Fibroblast of lung (primary cell): Measurements from ENCODE around the gene SLC38A6. TPM values are rescaled to one million over a fixed set of nuclear protein-coding genes. Genes with fewer than 3 reads are reported as not detected.

Experiments
- DNase-seq, 2 donors: peaks; one replicate each; pipeline versions ENCODE4 v3.0.0 to v3.0.0-alpha.2; 2010; ENCODE audit warnings: low read depth in 2 of 2
- H2AFZ ChIP-seq: 2 replicates; pipeline ENCODE4 v1.5.1; 2012; ENCODE audit warnings: low read length, control low read depth, inconsistent platforms
- H3K27ac ChIP-seq: 2 replicates; pipeline ENCODE4 v1.5.1; 2011; ENCODE audit warnings: low read length, control low read depth; ENCODE audit not compliant: insufficient read depth
- H3K27me3 ChIP-seq: 2 replicates; pipeline ENCODE4 v1.5.1; 2011; ENCODE audit warnings: mild to moderate bottlenecking, low read length; ENCODE audit not compliant: control insufficient read depth, insufficient read depth
- H3K36me3 ChIP-seq: 2 replicates; pipeline ENCODE4 v1.5.1; 2011; ENCODE audit warnings: low read length; ENCODE audit not compliant: control insufficient read depth, insufficient read depth
- H3K4me1 ChIP-seq: 2 replicates; pipeline ENCODE4 v1.5.1; 2011; ENCODE audit warnings: low read length; ENCODE audit not compliant: control insufficient read depth, insufficient read depth; ENCODE audit errors: extremely low read depth
- H3K4me2 ChIP-seq: 2 replicates; pipeline ENCODE4 v1.5.1; 2011; ENCODE audit warnings: low read length, control low read depth; ENCODE audit not compliant: insufficient read depth; ENCODE audit errors: extremely low read depth
- H3K4me3 ChIP-seq, 4 experiments: fragments of 200-600 bp in 1 of 4; sonication (generic) in 1 of 4; replicated peaks in 1 of 4; 2 replicates each; pipeline ENCODE4 v1.5.1; 2011 to 2016; ENCODE audit warnings: low read length in 4 of 4, low read depth in 3 of 4, mild to moderate bottlenecking in 3 of 4, control low read depth in 2 of 4, inconsistent platforms in 1 of 4, mixed read lengths in 1 of 4; ENCODE audit not compliant: insufficient read depth in 1 of 4; ENCODE audit errors: control extremely low read depth in 1 of 4
- H3K79me2 ChIP-seq: 2 replicates; pipeline ENCODE4 v1.5.1; 2012; ENCODE audit warnings: mild to moderate bottlenecking, low read length, inconsistent platforms; ENCODE audit not compliant: control insufficient read depth, insufficient read depth
- H3K9ac ChIP-seq: 2 replicates; pipeline ENCODE4 v1.5.1; 2011; ENCODE audit warnings: mild to moderate bottlenecking, low read length, control low read depth; ENCODE audit not compliant: insufficient read depth
- H3K9me3 ChIP-seq: 2 replicates; pipeline ENCODE4 v1.5.1; 2012; ENCODE audit warnings: low read depth, low read length; ENCODE audit not compliant: control insufficient read depth, insufficient read depth
- H4K20me1 ChIP-seq: 2 replicates; pipeline ENCODE4 v1.5.1; 2011; ENCODE audit warnings: low read length; ENCODE audit not compliant: control insufficient read depth, insufficient read depth; ENCODE audit errors: extremely low read depth
- CTCF ChIP-seq, 2 donors: IDR thresholded peaks in 1 of 2; conservative IDR thresholded peaks in 1 of 2; 1 replicate in 1 of 2; 2 replicates in 1 of 2; pipeline ENCODE4 v1.5.1; 2011 to 2012; ENCODE audit warnings: low read length in 2 of 2, control low read depth in 1 of 2, inconsistent platforms in 1 of 2, low read depth in 1 of 2, mild to moderate bottlenecking in 1 of 2
- EZH2 ChIP-seq: IDR thresholded peaks from 2 replicates; pipeline ENCODE4 v1.5.1; 2012; ENCODE audit warnings: low read length, control low read depth, mild to moderate bottlenecking; ENCODE audit errors: missing control alignments
- polyA plus RNA-seq, 2 donors: library from polyadenylated mRNA; depleted of rRNA in 1 of 2; stranded (reverse) in 1 of 2; unstranded in 1 of 2; fragments of >200 nt; gene quantifications; 2 replicates each; pipeline ENCODE4 v1.2.1, GENCODE V29; 2011 to 2012; ENCODE audit warnings: missing spikeins in 1 of 2
- total RNA-seq: library from RNA; depleted of rRNA; stranded (reverse); fragments of >200 nt; gene quantifications from 2 replicates; pipeline ENCODE4 v1.2.1, GENCODE V29; 2014

SLC38A6 gene
- total and polyA plus RNA-seq, 2 donors (not counting 1 experiment from before 2014, with no cell fraction given) = 39.8 to 93.3 TPM

- Histone ChIP-seq H3K79me2 (no peaks in the 10 kb centered on the region), H3K4me3 (no peak overlapping the region), H3K27ac (no peak overlapping the region)
These were observed 8.8 kb upstream of the SLC38A6 start for GRCh38 chr14:60972295-60972694.

GRCh38 chr14:60973070-60973469 is 8.0 kb upstream of the SLC38A6 start:
- no peaks in the 10 kb centered on the region for H3K9me3 ChIP-seq
- no peak overlapping the region for H3K4me2 ChIP-seq
- H3K27ac ChIP-seq = no peak overlapping the region
- TF ChIP-seq EZH2 (no peak), CTCF (conservative IDR thresholded peaks at IDR 0.05 in 1 of 2, IDR thresholded peaks at IDR 0.05 in 1 of 2; ENCODE audit: low read depth in 1 of 2, low read length in 2 of 2) (no peak)
- no peaks in the 10 kb centered on the region for H3K4me1 ChIP-seq
- no peaks in the 10 kb centered on the region for H3K27me3 ChIP-seq
- no peak overlapping the region for H3K4me3 ChIP-seq
- no peaks in the 10 kb centered on the region for H3K79me2 ChIP-seq
- no peak overlapping the region for H2AFZ ChIP-seq
- H3K36me3 ChIP-seq = peaks cover 4% of the 10 kb centered on the region
- no peaks in the 10 kb centered on the region for H4K20me1 ChIP-seq
- no peak overlapping the region for H3K9ac ChIP-seq
- DNase-seq = no peak

More at GRCh38 chr14:60972295-60972694, 8.8 kb upstream of the SLC38A6 start:
- H3K27me3 ChIP-seq = no peaks in the 10 kb centered on the region
- no peak overlapping the region for H3K9ac ChIP-seq
- H3K4me2 ChIP-seq = no peak overlapping the region
- no peak overlapping the region for H2AFZ ChIP-seq
- H3K4me1 ChIP-seq = no peaks in the 10 kb centered on the region
- H4K20me1 ChIP-seq = no peaks in the 10 kb centered on the region
- H3K36me3 ChIP-seq = peaks cover 4% of the 10 kb centered on the region
- no peak for TF ChIP-seq CTCF (conservative IDR thresholded peaks at IDR 0.05 in 1 of 2, IDR thresholded peaks at IDR 0.05 in 1 of 2; ENCODE audit: low read depth in 1 of 2, low read length in 2 of 2)
- no peak for TF ChIP-seq EZH2
- H3K9me3 ChIP-seq = no peaks in the 10 kb centered on the region
- DNase-seq = no peak

- peak in 1 of 2 donors; percentile 58 for DNase-seq
- H3K27ac ChIP-seq = no peak overlapping the region
- H3K36me3 ChIP-seq = peaks cover 4% of the 10 kb centered on the region
- H3K79me2 ChIP-seq = peaks cover 1% of the 10 kb centered on the region
- TF ChIP-seq EZH2 (no peak), CTCF (conservative IDR thresholded peaks at IDR 0.05 in 1 of 2, IDR thresholded peaks at IDR 0.05 in 1 of 2; ENCODE audit: low read depth in 1 of 2, low read length in 2 of 2) (no peak)
- no peaks in the 10 kb centered on the region for H3K4me1 ChIP-seq
- no peak overlapping the region for H3K4me2 ChIP-seq
- no peak overlapping the region for H3K9ac ChIP-seq
- H3K27me3 ChIP-seq = no peaks in the 10 kb centered on the region
- H3K9me3 ChIP-seq = no peaks in the 10 kb centered on the region
- no peak overlapping the region for H3K4me3 ChIP-seq
- no peaks in the 10 kb centered on the region for H4K20me1 ChIP-seq
- no peak overlapping the region for H2AFZ ChIP-seq
These were observed 6.9 kb upstream of the SLC38A6 start for GRCh38 chr14:60974090-60974651.
